ENCODE data around the gene GRIP1.
"Not testable (repeated sequence)": the region's sequence is repeated elsewhere in the genome, so short reads cannot be mapped to it uniquely, and the experiment has no call there.

The GRIP1 gene

DNA sequence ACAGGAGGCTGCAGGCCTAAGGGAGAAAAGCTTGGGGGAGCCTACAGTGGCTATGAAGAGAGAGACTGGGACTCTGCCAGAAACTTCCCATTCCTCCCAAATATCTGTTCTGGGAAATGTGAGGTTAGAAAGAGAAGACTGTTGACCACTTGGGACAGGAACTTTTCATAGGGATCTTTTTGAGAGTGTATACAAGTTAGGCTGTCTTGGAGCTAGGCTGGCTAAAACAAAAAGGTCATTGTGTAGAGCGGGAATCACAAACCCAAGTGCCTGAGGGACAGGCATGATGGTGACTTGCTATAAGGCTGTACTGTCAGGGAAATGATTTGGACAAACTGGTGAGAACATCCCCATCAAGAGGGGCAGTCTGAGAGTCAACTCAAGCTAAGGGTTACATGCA is 175.1 kb downstream of the GRIP1 start:
- DNase-seq: no peak

DNA sequence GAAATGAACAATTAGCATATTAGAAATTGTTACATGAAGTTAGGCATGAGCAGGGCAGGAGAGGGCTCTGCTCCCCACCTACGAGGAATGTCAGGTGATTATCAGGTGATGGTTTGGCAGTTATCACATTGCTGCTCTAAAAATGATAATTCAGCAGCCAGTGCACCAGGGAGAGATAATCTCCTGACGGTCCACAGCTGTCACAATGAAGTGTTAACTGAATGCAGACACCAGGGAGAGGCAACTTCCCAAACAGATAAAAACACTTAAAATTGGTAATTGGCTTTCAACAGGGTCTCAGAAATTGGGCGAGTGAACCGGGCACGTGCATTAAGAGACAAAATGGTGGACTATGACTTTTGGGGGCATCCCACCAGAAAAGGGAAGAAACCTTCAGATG is 176.0 kb downstream of the GRIP1 start:
- no peak for DNase-seq

DNA sequence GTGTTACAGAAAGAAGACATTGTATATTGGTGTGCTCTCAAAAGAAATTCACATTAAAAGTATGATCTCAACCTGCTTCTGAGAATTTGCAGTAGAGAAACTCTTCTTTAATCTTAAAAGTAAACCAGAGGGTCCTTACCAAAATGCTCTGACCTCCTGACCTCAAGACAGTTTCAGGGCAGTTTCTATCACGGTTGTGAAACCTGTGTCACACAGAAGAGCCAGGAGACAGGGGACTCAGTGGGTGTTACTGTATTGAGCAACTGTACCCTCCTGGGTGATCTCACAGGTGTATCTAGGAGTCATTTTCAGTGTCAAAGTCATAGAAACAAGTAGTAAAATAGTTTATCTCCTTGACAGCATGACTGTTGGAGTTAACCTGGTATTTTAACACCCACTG is 178.0 kb downstream of the GRIP1 start:
- DNase-seq: no peak

DNA sequence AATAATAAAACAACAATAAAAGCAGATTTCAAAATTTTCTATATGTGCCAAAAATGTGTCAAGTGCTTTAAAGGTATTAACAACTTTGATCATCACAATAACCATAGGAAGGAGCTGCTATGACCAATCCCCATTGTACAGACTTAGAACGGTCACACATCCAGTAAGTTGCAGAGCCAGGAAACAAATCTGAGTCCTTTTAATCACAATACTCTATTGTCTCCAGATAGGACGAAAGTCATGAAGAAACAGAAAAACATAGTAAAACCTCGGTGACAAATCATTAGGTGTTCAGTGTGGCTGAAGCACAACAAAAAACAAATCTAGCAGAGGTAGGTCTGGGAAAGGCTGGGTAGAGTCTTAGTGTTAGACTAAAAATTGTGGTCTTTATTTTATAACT is 178.8 kb downstream of the GRIP1 start:
- no peak for DNase-seq

DNA sequence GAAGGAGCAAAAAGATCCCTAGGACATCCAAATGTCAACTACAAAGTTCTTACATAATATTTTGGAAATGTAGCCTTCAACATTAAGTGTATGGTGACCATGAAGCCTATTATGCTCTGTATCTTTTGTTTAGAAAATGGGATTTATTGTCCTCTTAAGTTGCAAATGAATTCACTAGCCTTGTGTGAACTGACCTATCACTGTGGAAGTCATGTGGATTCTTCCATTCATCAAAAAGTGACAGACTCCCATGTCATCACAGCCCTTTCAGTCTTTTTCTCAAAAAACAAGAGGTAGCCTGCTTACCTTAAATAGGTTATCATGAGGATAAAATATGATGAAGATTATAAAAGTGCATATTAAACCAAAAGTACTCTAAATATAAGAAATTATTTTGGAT is 179.9 kb downstream of the GRIP1 start:
- DNase-seq: no peak

DNA sequence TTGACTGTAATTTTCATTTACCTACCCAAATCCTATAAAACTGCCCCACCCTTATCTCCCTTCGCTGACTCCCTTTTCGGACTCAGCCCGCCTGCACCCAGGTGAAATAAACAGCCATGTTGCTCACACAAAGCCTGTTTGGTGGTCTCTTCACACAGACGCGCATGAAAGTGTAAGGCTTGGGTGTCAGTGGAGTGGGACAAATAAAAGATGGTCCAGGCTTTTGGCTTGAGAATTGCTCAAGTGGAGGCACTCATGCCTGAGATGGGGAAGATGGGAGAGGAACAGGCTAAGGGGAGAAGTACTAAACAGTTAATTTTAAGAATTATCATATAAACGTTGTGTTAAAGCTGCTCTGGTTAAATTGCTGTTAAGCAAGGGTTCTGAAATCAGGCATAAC is 180.8 kb downstream of the GRIP1 start:
- DNase-seq: not testable (repeated sequence)

DNA sequence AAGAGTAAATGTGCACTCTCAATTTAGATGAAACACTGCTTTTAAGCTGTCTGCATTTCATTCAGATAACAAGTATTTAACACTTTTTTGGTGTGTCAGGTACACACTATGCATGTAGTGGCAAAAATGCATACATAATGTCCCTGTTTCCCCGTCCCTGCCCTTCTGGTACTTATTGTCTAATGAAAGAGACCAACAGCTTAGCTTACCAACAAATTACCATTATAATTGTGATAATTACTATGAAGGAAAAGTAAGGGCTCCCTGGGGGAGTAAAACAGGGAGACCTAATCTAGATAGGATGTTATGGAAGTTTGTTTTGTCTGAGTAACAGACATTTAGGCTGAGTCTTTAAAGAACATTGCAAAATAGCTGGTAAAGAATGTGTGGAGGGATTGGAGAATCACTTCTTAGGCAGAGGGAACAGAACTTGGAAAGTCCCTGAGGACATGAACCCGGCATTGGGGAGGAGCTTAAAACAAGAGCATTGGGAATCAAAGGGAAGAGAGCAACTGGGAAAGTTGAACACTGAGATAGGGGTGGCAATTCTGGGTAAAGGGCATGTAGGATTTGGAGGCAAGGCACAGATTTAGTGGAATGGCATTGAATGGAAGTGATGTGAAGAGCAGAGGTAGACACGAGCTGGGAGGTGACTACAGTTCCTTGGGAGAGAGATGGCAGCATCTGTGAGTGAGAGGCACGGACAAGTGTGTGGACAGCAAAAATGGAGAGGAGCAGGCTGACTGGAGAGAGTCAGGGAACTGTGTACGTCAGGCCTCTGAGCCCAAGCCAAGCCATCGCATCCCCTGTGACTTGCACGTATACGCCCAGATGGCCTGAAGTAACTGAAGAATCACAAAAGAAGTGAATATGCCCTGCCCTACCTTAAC is 181.6 kb downstream of the GRIP1 start:
- DNase-seq: no peak

DNA sequence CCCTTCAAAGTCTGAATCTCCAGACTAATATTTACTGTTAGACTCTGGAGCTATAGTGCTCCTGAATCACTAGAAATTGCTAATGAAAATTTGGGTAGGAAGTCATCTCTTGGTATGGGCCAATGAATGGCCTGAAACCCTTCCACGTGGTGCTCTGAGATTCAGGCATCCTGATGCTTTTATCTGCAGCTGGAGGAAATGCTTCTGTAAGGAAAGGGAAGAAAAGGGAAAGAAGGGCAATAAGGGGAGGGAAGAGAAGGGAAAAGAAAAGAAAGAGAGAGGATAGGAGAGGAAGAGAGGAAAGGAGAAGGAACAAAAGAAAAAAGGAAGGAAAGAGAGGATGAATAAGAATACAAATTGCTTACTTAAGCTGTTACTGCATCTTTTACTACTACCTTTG is 182.3 kb downstream of the GRIP1 start:
- no peak for DNase-seq

DNA sequence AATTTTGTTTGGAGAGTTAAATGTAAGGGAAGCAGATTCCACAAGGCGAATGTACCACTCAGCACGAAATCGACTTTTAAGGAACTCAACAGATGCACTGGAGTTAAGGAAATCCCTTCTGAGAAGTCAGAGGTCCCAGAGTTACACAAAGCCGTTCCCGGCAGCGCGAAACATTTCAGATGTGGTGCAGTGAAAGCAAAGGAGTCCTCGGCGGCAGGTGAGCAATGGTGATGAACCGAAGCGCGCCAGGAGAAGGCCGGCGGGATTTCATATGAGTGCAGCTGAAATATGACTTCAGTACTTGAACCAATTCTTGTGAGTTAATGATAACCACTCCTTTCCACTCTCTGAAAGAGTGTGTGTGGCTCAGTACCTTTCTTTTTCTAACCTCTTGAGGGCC is 183.2 kb downstream of the GRIP1 start:
- no peak for DNase-seq

DNA sequence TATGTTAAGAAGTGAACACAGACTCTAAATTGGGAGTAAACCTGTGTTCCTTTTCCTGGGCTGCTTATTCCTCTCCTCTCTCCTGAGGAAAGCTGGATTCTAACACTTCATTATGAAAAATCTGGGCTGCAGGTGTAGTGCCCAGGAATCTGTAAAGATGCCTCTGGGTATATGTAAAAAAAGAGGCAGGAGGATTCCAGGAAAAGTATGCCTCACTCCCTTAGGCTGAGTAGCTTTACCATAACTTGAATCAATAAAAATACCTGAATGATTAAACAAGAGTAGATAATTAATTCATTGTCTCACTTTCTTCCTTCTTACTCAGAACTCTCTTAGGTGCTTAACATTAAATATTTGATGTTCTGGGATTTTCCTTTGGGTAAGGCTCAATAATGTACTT is 185.1 kb downstream of the GRIP1 start:
- DNase-seq: no peak

DNA sequence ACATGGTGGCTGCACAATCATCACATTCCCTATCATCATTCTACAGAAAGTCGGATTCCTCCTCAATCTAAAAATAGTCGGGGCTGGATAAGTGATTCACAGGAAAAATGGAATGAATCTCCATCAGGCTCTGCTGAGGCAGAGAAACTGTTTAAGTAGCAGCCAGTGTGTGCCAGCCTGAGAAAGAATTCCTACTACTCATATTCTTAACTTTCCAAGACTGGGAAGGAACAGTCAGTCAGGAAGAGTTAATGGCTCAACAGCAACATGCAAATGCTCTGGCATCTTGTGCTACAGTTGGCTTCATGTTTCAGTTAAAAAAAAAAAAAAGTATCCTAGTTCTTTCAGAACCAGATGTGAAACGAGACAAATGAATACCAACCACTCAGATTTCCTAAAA is 187.0 kb downstream of the GRIP1 start:
- no peak for DNase-seq

DNA sequence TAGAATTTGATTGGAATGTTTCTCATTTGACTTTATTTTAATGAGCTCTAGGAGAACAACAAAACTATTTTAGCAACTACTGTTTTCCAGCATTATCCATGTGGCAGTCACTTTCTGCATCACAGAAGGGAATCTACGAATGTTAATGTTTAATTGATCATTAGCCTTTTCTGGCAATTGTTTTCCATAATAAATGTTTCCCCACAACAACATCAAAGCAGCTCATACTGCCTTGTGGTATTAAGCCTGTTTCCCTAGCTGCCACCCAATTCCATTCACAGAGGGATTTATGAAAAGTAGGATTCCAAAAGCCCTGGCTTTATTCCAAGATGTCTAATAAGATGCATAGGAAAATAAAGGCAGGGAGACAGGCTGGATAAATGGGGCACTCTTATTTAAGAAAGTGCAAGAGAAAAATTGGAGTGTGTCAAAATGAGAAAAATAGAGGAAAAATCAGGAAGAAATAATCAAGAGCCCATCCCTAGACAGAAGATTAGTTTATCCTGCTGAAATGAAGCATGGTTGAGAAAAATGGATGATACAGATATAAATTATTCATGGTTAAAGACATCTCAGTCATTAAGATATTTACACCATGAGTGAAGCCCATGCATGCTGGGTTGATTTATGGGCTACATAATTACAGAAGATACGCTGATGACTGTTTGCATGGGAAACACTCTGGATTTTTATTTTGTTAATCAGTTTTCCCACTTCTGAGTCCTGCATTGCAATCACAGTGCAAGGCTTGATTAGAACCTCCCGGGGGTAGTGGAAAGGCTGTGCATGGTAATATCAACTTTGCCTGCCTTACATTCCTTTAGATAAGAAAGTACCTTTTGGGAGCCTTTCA is 196.3 kb downstream of the GRIP1 start:
- DNase-seq: no peak

DNA sequence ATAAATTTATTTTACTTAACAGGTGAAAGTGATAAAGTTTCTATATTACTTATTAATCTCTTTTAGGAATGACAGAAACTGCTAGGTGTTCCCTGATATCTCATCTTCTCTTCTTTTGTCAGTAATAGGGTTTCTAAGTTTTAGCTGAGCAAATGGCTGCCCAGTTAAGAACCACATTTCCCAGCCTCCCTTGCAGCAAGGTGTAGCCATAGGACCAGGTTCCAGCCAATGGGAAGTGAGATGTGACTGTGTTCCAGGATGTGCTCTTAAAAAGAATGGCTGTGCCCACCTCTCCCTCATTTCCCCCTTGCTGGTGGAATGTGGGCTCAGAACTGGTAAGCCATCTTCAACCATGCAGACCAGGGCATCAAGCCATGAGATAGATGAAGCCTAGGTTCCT is 210.9 kb downstream of the GRIP1 start:
- no peak for DNase-seq

DNA sequence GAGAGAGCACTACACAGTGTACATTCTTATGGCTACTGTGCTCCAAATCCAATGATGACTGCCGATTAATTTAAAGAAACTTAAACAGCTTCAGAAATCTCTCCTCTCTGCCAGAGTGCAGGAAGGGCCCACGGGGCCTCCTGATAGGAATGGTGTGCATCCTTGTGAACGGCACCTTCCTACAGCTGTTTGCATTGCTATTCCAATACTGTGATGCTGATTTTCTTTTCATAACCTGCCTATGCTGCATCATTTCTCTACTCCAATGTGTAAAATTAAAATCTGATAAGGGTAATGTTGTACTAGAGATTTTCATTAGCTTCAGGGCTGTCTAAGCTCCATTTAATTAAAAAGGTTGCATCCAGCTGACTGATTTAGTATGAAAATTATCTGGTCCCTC is 217.5 kb downstream of the GRIP1 start:
- DNase-seq: no peak

DNA sequence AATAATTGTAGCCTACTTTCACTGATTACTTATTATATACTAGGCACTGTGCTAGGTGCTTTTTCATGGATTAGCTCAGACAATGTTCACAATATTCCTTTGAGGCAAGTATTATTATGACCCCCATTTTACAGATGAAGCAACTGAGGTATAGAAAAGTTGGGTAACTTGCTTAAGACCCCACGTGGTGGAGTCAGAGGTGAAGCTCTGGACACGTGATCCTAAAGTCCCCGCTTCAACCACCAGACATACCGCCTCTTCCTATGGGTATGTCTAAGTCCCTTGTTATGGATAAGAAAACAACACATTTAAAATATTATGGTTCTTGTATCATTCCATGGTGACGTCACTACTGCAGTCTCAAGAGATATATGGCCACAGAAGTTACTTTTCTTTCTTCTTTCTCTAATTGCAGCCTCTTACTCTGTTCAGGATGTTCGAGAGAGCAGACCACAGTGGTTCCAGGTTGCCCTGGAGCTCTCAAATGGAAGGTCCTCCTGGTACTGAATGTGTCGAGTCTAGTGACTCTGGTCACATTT is 218.9 kb downstream of the GRIP1 start:
- no peak for DNase-seq

DNA sequence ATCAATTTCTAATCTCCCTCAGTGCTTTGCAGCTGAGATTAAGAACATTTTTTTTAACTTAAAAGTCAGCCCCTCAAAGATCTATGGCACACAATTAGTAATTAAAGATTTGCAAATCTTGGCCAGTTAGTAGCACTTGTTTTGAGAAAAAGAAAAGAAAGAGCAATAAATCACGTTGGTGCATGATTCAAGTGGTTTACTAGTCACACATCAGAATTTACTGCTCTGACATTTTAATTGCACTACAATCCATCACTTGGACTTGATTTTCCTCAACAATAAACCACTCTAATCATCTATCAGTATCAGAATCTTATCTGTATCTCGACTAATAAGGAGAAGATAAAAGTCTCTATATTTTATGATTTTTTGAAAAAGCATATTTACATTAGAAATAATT is 222.3 kb downstream of the GRIP1 start:
- no peak for DNase-seq

DNA sequence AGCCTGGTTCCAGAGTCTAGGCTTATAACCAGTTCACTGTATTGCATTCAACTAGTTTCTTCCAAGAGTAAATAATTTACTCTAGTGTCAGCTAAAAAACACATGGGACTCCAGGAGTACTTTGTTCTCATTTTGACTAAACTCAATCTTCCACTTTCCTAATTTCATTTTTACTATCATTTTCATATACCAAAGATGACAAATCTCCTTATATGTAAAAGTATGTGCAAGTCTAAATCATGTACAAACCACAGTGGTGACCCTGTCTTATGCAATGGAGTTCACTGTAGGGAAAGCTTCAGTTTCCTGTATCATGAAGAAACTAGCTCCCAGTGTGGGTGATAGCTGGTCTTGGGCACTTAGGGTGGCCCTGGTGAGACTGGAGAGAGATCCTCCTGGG is 225.0 kb downstream of the GRIP1 start:
- no peak for DNase-seq

DNA sequence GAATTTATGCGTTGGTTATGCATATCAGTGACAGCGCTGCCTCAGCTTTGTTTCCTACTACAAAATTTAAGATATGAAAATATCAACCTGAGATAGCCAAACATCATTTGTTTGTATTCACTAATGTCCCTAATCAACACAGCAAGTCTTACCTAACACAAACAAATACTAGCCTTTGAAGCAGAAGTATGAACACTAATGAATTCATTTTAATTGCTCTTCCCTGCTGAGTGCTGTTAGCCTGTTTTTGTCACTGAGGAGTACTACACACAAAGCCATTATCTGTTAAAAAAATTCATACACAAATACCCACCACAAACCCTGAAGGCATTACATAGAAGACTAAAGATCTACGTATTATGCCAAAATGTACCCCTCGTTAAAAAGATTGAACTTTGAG is 225.8 kb downstream of the GRIP1 start:
- DNase-seq: no peak

DNA sequence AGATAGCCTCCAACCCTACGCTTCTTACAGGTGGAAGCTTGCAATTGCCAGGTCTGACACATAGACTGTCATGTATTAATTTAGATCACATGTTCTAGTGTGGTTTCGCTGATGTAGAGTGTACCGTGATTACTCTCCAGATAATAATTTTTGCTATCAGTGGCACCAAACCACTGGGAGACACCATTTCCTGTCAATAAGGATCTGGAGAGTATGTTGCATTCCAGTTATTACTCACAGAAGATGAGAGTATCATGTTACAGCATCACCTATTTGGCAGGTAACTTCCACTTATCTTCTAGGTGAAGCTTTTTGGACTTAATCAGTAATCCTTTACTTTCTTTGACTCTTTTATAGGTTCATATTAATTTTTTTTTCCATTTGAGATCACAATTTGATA is 229.3 kb downstream of the GRIP1 start:
- DNase-seq: no peak

DNA sequence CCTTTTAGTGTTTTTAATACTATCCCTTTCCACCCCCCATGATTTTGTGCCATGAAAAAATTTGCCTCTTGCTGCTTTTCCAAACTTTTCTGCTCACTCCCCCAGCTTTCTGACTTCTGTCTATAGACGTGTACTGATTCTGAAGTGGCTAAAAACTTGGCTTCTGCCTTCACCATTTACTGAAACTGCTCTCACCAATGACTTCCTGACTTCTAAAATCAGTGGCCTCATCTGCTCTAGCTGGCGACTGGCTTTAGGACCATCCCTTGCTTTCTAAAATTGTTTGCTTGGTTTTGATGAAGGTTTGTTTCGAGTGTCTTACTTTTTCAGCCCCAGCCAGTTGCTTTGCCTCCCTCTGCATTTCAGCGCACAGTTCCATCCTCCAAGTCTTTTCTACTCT is 231.2 kb downstream of the GRIP1 start:
- DNase-seq: no peak

DNA sequence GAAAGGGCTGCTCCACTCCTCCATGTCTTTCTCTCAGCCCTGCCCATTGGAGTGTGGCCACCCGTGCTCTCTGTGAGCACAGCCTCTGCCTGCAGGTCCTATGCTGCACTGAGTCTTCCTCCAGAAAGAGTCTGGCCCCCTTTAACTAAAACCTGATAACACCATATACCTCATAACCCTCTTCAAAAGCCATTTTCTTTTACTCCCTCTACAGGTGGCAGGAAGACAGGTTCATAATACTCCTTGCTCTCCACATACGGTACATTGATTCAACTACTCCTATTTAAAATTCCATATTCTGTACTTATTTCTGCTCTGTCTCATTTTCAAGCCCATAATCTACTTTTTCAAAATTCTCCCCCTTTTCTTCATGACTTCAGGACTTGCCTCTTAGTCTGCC is 232.6 kb downstream of the GRIP1 start:
- no peak for DNase-seq

DNA sequence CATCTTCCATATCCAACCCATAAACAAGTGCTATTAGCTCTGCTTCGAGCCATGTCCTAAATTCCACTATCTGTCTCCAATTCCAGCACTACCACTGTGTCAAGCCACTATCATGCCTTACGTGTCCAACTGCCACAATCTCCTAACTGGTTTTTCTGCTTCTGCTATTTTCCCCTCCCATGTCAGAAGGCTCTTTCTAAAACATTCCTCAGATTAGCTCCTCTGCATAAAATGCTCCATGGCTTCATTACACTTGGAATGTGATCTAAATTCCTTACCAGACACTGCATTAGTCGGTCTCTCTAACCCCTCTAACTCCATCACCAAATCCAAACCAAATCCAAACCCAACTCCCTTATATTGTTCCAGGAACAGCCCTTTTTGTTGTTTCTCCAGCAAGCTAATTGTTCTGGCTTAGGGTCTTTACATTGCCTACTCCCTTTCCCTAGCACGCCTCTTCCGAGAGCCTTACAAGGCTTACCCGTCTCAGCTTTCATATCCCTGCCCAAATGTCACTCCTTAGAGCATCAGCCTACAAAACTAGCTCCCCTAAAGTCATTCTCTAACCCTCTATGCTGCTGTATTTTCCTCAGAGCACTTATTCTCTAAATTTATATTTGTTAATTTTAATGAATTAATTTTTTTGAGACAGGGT is 236.8 kb downstream of the GRIP1 start:
- DNase-seq: no peak

DNA sequence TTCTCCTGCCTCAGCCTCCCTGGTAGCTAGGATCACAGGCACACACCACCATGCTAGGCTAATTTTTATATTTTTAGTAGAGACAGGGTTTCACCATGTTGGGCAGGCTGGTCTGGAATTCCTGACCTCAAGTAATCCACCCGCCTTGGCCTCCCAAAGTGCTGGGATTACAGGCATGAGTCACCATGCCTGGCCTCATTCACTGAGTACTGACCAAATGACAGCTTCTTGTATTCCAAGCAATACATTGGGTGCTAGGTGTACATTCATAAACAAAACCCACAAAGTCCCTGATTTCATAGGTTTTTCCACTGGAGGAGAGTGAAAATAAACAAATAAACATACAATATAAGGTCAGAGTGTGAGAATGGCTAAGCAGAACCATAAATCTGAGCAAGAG is 240.3 kb downstream of the GRIP1 start:
- DNase-seq: no peak

DNA sequence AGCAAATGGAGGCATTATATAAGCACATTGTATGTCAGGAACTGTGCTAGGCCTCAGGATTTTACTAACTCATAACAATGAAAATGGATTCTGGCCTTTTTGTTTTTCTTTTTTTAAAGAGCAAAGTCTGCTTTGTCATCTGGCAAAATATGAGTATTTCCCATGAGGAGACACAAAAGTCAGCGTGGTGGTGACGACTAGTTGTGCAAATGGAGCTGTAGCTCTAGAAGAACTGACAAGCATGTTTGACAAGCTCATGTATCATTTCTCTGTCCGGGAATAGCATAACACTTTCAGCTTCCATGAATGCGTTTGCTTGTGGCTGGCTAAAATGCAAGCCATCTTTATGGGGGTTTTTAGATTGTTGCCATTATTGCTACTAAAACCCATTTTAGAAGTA is 248.8 kb downstream of the GRIP1 start:
- no peak for DNase-seq

All from SHP77 treated with DMSO at 0.1 percent for 48 hours (cell line).